Measurements from ENCODE around the gene DBI. TPM values are rescaled to one million over a fixed set of nuclear protein-coding genes. Genes with fewer than 3 reads are reported as not detected.

DBI gene
- total RNA-seq, 4 donors from 2014 or later, result 41.8 to 72.3 (median 59.3) TPM

DNA sequence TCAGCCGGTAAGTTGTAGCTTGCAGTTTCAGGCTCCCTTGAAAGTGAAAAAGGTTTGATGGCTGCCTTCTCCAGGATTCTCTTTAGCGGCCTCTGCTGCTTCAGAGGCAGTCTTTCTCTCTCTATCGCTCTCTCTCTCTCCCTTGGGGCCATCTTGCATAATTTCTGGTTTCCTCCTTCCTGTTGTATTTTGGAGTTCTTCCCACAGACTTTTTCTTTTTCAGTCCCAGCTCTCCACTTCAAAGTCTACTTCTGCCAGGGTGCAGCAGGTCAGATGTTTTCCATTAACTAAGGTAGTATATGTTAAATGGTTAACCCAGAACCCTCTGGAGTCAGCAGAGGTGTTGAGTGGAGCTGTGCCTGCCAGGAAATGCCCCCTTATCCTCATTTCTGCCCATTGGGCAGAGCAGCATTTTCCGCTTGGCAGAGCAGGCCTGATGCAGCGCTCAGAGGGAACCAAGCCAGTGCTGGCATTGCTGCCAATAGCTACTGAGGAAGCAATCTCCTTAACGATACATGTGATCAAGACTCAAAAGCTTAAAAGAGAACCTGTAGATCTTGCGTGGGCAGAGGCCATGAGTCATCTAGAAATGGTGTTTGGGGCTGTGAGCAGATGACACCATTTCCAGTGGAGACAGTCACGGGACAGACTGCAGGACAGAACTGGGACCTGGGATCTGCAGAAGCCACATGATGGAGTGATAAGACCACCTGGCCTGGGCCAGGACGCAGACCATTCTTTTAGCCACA is 20.8 kb downstream of the DBI start:
- H3K36me3 ChIP-seq, result no peaks in the 10 kb centered on the region
- peaks cover 16 to 30% (median 24%) of the 10 kb centered on the region in 4 donors for H3K4me1 ChIP-seq
- TF ChIP-seq EP300 (IDR thresholded peaks at IDR 0.05), result no peak
- TF ChIP-seq, protein P1, sequence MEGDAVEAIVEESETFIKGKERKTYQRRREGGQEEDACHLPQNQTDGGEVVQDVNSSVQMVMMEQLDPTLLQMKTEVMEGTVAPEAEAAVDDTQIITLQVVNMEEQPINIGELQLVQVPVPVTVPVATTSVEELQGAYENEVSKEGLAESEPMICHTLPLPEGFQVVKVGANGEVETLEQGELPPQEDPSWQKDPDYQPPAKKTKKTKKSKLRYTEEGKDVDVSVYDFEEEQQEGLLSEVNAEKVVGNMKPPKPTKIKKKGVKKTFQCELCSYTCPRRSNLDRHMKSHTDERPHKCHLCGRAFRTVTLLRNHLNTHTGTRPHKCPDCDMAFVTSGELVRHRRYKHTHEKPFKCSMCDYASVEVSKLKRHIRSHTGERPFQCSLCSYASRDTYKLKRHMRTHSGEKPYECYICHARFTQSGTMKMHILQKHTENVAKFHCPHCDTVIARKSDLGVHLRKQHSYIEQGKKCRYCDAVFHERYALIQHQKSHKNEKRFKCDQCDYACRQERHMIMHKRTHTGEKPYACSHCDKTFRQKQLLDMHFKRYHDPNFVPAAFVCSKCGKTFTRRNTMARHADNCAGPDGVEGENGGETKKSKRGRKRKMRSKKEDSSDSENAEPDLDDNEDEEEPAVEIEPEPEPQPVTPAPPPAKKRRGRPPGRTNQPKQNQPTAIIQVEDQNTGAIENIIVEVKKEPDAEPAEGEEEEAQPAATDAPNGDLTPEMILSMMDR (IDR thresholded peaks at IDR 0.05), result peak in 1 of 3 experiments; percentile 11
- peak in 1 of 2 donors; percentile 6 for TF ChIP-seq POLR2AphosphoS5 (IDR thresholded peaks at IDR 0.05)
- H3K4me3 ChIP-seq, result no peak overlapping the region
- H3K9me3 ChIP-seq, result no peaks in the 10 kb centered on the region
- intact Hi-C loops (cut with DNase I), result no loop called here
- WGBS, result 48% methylated on average over 9 of the region's 9 CpGs
- H3K27ac ChIP-seq (replicated peaks in 1 of 4), result peak overlapping the region in 3 of 4 donors; percentile 6 to 44 (median 24)
- no peak for DNase-seq (ENCODE audit: extremely low spot score)
- H3K27me3 ChIP-seq, result no peaks in the 10 kb centered on the region

DNA sequence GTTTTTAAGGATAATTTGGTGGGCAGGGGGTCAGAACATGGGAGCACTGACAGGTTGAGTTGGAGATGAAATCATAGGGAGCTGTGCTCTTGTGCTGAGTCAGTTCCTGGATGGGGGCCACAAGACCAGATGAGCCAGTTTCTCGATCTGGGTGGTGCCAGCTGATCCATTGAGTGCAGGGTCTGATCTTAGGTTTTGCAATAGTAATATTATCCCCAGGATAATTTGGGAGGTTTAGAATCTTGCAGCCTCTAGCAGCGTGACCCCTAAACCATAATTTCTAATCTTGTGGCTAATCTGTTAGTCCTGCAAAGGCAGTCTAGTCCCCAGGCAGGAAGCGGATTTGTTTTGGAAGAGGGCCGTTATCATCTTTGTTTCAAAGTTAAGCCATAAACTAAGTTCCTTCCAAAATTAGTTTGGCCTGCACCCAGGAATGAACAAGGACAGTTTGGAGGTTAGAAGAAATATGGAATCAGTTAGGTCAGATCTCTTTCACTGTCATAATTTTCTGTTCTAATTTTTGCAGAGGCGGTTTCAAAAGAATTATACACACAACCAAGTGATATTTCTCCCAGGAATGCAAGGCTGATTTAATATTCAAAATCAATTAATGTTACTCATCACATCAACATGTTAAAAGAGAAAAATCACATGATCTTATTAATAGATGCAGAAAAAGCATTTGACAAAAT is 23.0 kb downstream of the DBI start:
- WGBS, result 17% methylated on average over 5 of the region's 5 CpGs
- DNase-seq (ENCODE audit: extremely low spot score), result no peak
- H3K4me3 ChIP-seq, result no peak overlapping the region
- intact Hi-C loops (cut with DNase I), result no loop called here
- peaks cover 16 to 21% (median 20%) of the 10 kb centered on the region in 4 donors for H3K4me1 ChIP-seq
- no peak for TF ChIP-seq POLR2AphosphoS5 (IDR thresholded peaks at IDR 0.05)
- TF ChIP-seq, protein P1 (IDR thresholded peaks at IDR 0.05), result no peak
- no peak for TF ChIP-seq EP300 (IDR thresholded peaks at IDR 0.05)
- TF ChIP-seq POLR2A (IDR thresholded peaks at IDR 0.05; ENCODE audit: low read depth), result no peak
- no peaks in the 10 kb centered on the region for H3K9me3 ChIP-seq
- no peak overlapping the region for H3K27ac ChIP-seq (replicated peaks in 1 of 4)
- H3K36me3 ChIP-seq, result no peaks in the 10 kb centered on the region
- H3K27me3 ChIP-seq, result no peaks in the 10 kb centered on the region

DNA sequence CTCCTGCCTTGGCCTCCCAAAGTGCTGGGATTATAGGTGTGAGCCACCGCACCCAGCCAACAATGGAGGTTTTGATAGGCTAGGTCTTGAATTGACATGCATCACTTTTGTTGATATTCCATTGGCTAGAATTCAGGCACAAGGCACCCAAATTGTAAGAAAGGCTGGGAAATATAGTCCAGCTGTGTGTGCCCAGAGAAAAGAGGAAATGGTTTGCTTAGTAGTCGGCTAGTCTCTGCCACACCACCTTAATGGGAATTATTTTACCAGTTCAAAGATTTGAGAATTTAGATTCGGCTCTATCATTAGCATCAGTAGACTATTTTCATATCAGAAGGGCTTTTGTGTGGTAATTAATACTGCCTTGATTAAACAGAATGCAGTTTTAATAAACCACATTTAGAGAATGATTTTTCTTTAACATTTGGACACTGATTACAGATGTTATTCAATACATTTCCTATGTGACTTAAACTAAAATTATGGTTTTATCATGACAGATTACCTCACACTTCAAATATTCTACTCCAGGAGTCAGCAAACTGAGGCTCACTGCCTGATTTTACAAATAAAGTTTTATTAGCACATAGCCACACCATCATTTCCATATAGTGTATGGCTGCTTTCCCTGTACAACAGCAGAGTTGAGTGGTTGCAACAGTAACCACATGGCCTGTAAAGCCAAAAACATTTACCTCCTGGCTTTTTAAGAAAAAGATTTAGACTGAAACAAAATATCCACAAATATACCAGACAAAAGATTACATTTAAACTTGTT is 27.4 kb downstream of the DBI start:
- intact Hi-C loops (cut with DNase I), result no loop called here
- H3K4me1 ChIP-seq, result peaks cover 6 to 12% (median 11%) of the 10 kb centered on the region in 4 donors
- no peak overlapping the region for H3K4me3 ChIP-seq
- TF ChIP-seq POLR2AphosphoS5 (IDR thresholded peaks at IDR 0.05) (no peak), POLR2A (IDR thresholded peaks at IDR 0.05; ENCODE audit: low read depth) (no peak), EP300 (IDR thresholded peaks at IDR 0.05) (no peak)
- TF ChIP-seq, protein P1 (IDR thresholded peaks at IDR 0.05), result no peak
- H3K36me3 ChIP-seq, result no peaks in the 10 kb centered on the region
- no peaks in the 10 kb centered on the region for H3K27me3 ChIP-seq
- DNase-seq (ENCODE audit: extremely low spot score), result no peak
- H3K9me3 ChIP-seq, result no peaks in the 10 kb centered on the region
- WGBS, result 93% methylated on average over 3 of the region's 3 CpGs
- H3K27ac ChIP-seq (replicated peaks in 1 of 4), result no peak overlapping the region

DNA sequence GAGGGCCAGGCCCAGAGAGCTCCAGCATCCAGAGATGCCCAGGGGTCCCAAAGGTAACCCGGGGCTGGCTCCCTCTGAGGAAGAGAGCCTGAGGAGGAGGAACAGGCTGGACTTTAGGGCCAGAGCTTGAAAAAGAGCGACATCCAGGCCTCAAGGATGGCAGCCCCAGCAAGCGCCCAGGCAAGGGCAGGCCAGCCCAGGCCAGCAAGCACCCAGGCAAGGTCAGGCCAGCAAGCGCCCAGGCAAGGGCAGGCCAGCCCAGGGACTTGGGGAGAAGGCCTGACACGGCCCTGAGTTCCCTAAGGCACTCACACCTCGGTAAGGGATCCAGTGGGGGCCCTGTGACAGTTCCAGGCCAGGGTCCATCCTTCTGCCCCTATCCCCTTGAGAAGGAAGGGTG is 30.4 kb downstream of the DBI start:
- no peaks in the 10 kb centered on the region for H3K9me3 ChIP-seq
- no peaks in the 10 kb centered on the region for H3K27me3 ChIP-seq
- WGBS, result 91% methylated on average over 5 of the region's 6 CpGs
- no peak overlapping the region for H3K27ac ChIP-seq (replicated peaks in 1 of 4)
- no peak overlapping the region for H3K4me3 ChIP-seq
- no peaks in the 10 kb centered on the region for H3K4me1 ChIP-seq
- no peak for TF ChIP-seq POLR2AphosphoS5 (IDR thresholded peaks at IDR 0.05)
- no peak for TF ChIP-seq POLR2A (IDR thresholded peaks at IDR 0.05; ENCODE audit: low read depth)
- no peak for TF ChIP-seq EP300 (IDR thresholded peaks at IDR 0.05)
- TF ChIP-seq, protein P1 (IDR thresholded peaks at IDR 0.05), result no peak
- intact Hi-C loops (cut with DNase I), result no loop called here
- no peaks in the 10 kb centered on the region for H3K36me3 ChIP-seq
- no peak for DNase-seq (ENCODE audit: extremely low spot score)

All from esophagus muscularis mucosa (tissue), 4 donors.